Sigmoid colon (tissue), 4 donors: ENCODE measurements around the gene METAP1.
A peak's percentile ranks its signal among the peaks of the same experiment; 100 is the strongest.

Source experiments
- POLR2A ChIP-seq, 2 donors: fragments of 450-650 bp; IDR thresholded peaks; one replicate each; pipeline ENCODE4 v1.6.1; 2016; ENCODE audit warnings: antibody characterized with exemption in 2 of 2, mild to moderate bottlenecking in 2 of 2, moderate library complexity in 2 of 2
- POLR2AphosphoS5 ChIP-seq, 4 donors: sonication (generic); formaldehyde crosslinking; IDR thresholded peaks; one replicate each; pipeline ENCODE4 v1.6.1; 2017; ENCODE audit warnings: antibody characterized with exemption in 4 of 4
- TF ChIP-seq, protein P1 (sequence below), 4 experiments: fragments of 450-650 bp in 3 of 4; fragments of 200-600 bp in 1 of 4; IDR thresholded peaks; one replicate each; pipeline ENCODE4 v1.5.1; 2016 to 2019; ENCODE audit warnings: antibody characterized with exemption in 4 of 4, mild to moderate bottlenecking in 3 of 4, moderate library complexity in 2 of 4

DNA sequence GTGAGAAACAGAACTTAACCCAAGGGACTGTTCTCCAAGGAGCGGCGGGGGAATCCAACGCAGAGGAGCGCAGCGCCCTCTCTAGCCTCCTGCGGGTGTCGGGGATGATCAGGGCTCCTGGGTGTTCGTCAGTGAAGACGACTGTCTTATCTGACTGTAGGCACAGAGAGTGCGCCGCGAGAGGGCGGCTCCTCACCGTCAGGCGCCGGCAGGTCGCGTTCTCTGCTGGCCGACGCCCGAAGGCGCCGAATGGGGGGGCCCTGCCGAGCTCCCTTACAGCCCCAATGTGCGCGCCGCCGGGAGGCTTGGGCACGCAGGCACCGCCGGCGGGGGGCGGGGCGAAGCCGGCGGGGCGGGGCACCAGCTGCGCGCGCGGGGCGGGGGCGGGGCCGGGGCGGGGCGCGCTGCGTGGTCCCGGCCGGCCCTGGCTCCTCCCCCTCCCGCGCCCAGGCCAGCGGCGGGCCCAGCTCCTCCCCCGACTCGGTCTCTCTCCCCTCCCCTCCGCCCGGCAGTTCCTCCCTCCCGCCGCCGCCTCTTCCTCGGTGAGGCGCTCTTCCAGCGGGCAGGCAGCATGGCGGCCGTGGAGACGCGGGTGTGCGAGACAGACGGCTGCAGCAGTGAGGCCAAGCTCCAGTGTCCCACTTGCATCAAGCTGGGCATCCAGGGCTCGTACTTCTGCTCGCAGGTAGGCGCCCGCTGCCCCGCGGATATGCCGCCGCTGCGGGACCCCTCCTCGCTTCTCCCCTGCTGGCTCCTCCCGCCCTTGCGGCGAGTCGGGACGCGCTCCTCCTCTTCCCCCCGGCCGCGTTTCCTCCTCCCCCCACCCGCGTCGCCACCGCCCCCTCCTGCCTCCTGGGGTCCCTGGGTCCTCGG is at the start of gene METAP1:
- TF ChIP-seq, protein P1, sequence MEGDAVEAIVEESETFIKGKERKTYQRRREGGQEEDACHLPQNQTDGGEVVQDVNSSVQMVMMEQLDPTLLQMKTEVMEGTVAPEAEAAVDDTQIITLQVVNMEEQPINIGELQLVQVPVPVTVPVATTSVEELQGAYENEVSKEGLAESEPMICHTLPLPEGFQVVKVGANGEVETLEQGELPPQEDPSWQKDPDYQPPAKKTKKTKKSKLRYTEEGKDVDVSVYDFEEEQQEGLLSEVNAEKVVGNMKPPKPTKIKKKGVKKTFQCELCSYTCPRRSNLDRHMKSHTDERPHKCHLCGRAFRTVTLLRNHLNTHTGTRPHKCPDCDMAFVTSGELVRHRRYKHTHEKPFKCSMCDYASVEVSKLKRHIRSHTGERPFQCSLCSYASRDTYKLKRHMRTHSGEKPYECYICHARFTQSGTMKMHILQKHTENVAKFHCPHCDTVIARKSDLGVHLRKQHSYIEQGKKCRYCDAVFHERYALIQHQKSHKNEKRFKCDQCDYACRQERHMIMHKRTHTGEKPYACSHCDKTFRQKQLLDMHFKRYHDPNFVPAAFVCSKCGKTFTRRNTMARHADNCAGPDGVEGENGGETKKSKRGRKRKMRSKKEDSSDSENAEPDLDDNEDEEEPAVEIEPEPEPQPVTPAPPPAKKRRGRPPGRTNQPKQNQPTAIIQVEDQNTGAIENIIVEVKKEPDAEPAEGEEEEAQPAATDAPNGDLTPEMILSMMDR (IDR thresholded peaks at IDR 0.05) = peak; percentile 48 to 53 (median 52)
- TF ChIP-seq POLR2AphosphoS5 (IDR thresholded peaks at IDR 0.05) (peak; percentile 76 to 92 (median 90)), POLR2A (IDR thresholded peaks at IDR 0.05) (peak; percentile 38 to 55)
